NCI-H526 treated with DMSO at 0.1 percent for 48 hours (cell line): ENCODE measurements around the gene CDC42SE2.

Experiments used
- DNase-seq: peaks from one replicate; lab custom pipeline; 2025; lab: John Stamatoyannopoulos, UW

Gene CDC42SE2, protein sequence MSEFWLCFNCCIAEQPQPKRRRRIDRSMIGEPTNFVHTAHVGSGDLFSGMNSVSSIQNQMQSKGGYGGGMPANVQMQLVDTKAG

DNA sequence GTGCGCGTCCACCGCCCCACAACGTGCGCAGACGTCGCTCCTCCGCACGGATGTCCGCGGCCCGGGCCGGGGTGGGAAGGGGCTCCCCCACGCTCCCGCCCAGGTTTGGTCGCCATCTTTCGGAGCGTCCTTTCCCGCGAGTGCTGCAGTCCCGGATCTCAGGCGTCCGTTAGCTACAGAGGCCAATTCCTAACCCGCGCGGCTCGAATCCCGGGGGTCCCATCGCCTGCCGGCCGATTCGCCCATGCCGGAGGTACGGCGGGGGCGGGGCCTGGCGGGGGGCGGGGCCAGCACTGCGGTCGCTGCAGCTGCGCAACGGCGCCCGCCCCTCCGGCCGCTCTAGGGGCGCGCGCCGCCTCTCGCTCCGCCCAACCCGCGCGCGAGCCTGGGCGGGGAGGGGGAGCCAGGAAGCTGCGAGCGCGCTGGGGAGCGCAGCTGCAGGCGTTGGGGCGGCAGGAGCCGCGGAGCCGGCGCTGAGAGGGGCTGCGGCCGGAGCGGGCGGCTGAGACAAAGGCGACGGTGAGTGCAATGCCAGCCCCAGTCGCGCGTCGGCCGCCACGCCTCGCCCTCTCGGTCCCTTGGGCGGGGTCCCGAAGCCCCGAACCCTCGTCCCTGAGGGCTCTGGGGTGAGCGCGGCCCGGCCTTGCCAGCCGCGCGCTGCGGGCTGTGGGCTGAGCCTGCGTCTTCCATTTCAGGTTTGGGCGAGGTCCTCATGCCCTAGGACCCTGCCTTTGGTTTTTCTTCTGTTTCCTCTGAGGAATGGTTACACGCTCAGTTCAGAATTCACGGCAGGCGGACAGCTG lies at the start of gene CDC42SE2:
CDC42SE2 (plus strand) TSS at position 406 of the 803 bp plus-strand sequence. CDS start 95,441 bp downstream, outside the sequence.
- DNase-seq, result peak; percentile 54

DNA sequence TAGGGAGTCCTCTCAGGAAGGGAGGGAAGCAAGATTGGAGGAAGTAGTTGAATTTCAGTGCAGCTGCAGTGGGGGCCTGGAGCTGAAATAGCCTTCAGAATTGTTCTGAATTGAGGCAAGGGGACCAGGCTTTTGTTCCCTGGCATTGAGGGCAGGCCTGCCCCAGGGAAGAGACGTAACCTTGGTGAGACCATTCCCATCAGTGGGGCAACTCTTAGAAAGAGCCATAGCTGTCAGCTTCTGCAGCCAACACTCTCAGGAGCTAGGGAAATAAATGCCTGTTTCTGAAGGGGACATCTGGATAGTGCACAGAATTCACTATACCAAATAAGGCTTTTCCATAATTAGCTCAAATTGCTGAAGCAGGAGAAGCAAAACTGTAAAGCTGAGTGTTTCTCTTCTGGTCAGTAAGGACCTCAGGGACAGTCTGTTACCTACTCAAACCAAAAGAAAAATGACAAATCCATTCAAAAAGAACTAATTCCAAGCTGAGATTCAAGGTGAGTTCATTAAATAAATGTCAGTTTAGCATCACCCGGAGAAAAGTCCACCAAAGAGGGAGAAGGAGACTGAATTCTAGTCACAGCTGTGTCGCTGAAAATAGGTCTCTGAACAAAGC lies 49.1 kb upstream of the CDC42SE2 start:
- no peak for DNase-seq

DNA sequence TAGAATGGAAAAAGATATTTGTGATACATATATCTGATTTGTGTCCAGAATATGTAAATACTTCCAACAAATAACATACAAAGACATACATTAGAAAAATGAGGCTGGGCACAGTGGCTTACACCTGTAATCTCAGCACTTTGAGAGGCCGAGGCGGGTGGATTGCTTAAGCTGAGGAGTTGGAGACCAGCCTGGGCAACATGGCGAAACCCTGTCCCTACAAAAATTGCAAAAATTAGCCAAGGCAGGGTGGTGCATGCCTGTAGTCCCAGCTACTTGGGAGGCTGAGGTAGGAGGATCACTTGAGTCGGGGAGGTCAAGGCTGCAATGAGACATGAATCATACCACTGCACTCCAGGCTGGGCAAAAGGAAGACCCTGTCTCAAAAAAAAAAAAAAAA lies 46.1 kb upstream of the CDC42SE2 start:
- no peak for DNase-seq

DNA sequence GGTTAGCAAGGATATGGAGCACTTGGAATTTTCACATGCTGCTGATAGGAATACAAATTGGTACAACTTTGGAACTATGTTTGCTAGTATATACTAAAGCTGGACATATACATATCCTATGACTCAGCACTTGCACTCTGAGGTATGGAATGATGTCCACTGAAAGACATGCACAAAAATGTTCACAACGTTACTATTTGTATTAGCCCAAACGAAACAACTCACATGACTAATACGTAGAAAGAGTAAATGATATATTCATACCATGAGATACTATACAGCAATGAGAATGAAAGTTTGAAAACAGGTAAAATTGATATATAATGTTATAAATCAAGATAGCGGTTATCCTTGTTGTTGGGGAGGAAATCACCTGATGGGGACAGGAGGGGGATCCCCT lies 45.5 kb upstream of the CDC42SE2 start:
- no peak for DNase-seq

DNA sequence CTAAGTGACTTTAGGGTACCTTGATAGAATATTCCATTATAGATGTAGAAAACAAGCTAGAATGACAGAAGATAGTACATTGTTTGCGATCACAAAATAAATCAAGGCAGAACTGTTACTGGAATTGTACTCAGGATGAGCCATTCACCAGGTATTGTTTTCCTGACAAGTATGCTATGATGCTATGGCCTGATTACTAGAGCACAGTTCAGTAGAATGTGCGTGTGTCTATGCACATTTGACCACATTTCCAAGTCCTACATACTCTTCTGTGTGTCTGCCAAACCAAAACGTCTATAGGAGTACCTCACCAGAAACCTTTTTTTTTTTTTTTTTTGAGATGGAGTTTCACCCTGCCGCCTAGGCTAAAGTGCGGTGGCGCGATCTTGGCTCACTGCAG lies 43.3 kb upstream of the CDC42SE2 start:
- DNase-seq, result no peak

DNA sequence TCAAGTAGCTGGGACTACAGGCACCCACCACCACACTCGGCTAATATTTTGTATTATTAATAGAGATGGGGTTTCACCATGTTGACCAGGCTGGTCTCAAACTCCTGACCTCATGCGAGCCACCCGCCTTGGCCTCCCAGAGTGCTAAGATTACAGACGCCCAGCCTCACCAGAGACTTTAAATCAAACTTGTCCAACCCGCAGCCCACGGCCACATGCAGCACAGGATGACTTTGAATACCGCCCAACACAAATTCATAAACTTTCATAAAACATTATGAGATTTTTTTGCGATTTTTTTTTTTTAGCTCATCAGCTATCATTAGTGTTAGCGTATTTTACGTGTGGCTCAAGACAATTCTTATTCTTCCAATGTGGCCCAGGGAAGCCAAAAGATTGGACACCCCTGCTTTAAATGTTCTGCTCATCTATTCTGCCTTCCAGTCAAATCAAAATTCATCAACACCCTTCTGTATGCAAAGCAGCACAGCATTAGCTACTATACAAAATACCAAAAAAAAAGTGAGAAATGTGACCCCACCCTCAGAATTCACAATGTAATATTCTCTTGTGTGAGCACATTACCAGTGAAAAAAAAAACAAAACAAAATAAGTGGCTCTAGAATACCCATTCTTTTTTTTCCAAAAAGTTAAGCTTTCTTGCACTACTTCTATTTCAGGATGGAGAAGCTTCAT lies 42.7 kb upstream of the CDC42SE2 start:
- no peak for DNase-seq

- DNase-seq, result no peak
Measured at GRCh38 chr5:131221888-131222287, 42.0 kb upstream of the CDC42SE2 start.

- DNase-seq, result no peak
Measured at GRCh38 chr5:131222731-131223130, 41.1 kb upstream of the CDC42SE2 start.

GRCh38 chr5:131223751-131224386 lies 40.0 kb upstream of the CDC42SE2 start:
- DNase-seq, result no peak

GRCh38 chr5:131224387-131225201 lies 39.3 kb upstream of the CDC42SE2 start:
- no peak for DNase-seq

GRCh38 chr5:131225282-131225974 lies 38.4 kb upstream of the CDC42SE2 start:
- DNase-seq, result no peak

- no peak for DNase-seq
Measured at GRCh38 chr5:131226899-131227298, 37.0 kb upstream of the CDC42SE2 start.

GRCh38 chr5:131228646-131229045 lies 35.2 kb upstream of the CDC42SE2 start:
- DNase-seq, result no peak

GRCh38 chr5:131229623-131230022 lies 34.2 kb upstream of the CDC42SE2 start:
- no peak for DNase-seq

DNA sequence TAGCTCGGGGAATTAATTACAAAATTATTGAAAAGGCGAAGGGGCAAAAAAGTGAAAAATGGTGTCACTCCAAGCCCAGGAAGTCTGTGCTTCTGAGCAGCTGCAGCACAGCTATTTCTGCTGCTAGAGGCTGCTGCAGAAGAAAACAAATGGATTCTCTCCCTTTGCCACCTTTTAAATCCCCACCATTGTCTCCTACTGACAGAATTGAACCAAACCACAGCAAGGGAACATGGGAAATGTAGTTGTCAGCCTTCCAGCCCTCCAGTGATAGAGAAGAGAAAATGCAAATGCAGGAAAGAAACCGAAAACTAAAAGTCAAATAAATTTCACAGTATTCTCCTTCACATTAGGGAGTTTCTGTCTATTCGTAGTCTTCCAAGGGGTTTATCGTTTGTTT lies 33.4 kb upstream of the CDC42SE2 start:
- peak; percentile 16 for DNase-seq

- DNase-seq, result no peak
Measured at GRCh38 chr5:131239686-131240085, 24.2 kb upstream of the CDC42SE2 start.

GRCh38 chr5:131242728-131243255 lies 21.1 kb upstream of the CDC42SE2 start:
- DNase-seq, result no peak

- DNase-seq, result no peak
Measured at GRCh38 chr5:131245312-131245711, 18.5 kb upstream of the CDC42SE2 start.

GRCh38 chr5:131245948-131246347 lies 17.9 kb upstream of the CDC42SE2 start:
- no peak for DNase-seq

GRCh38 chr5:131246504-131246903 lies 17.3 kb upstream of the CDC42SE2 start:
- no peak for DNase-seq
